AG04449 (cell line): Measurements from ENCODE around the gene NUDT22.

Source experiments
- CTCF ChIA-PET: fragments of 350-600 bp; formaldehyde crosslinking; extraction: SDS; loops from one replicate; lab custom pipeline; 2021; ENCODE audit warnings: antibody characterized with exemption; lab: Yijun Ruan, JAX
- POLR2A ChIA-PET: fragments of 400-600, 350-600 bp; formaldehyde crosslinking; extraction: SDS; loops from one replicate; lab custom pipeline; 2020; ENCODE audit warnings: antibody characterized with exemption, inconsistent platforms; lab: Yijun Ruan, JAX
- DNase-seq: peaks from one replicate; pipeline ENCODE4 v3.0.0-alpha.2; 2010; ENCODE audit warnings: low read depth, low spot score
- H3K4me3 ChIP-seq: 2 replicates; pipeline ENCODE4 v1.5.1; 2011; ENCODE audit warnings: low read depth, mild to moderate bottlenecking, control low read depth, low read length
- TF ChIP-seq, protein P1 (sequence below): IDR thresholded peaks from one replicate; pipeline ENCODE4 v1.5.1; 2011; ENCODE audit warnings: mild to moderate bottlenecking, moderate library complexity, low read length, control low read depth, inconsistent platforms; ENCODE audit not compliant: insufficient read depth; ENCODE audit errors: missing control alignments

The NUDT22 gene

GRCh38 chr11:64186492-64187165 lies 39.4 kb upstream of the NUDT22 start:
- TF ChIP-seq, protein P1, sequence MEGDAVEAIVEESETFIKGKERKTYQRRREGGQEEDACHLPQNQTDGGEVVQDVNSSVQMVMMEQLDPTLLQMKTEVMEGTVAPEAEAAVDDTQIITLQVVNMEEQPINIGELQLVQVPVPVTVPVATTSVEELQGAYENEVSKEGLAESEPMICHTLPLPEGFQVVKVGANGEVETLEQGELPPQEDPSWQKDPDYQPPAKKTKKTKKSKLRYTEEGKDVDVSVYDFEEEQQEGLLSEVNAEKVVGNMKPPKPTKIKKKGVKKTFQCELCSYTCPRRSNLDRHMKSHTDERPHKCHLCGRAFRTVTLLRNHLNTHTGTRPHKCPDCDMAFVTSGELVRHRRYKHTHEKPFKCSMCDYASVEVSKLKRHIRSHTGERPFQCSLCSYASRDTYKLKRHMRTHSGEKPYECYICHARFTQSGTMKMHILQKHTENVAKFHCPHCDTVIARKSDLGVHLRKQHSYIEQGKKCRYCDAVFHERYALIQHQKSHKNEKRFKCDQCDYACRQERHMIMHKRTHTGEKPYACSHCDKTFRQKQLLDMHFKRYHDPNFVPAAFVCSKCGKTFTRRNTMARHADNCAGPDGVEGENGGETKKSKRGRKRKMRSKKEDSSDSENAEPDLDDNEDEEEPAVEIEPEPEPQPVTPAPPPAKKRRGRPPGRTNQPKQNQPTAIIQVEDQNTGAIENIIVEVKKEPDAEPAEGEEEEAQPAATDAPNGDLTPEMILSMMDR: no peak
- DNase-seq: no peak
- ChIA-PET CTCF (interaction anchor here (1.2 to 12.0 kb wide), 8 partner anchors 9 to 118 kb away, joined by 3 to 121 read pairs (median 6); partner anchors contain the start of genes FERMT3 and PLCB3), POLR2A (interaction anchor here (0.6 to 2.3 kb wide), 9 partner anchors 13 to 168 kb away, joined by 3 to 10 read pairs (median 5); partner anchors contain the start of genes ESRRA and PLCB3)
- H3K4me3 ChIP-seq: no peak overlapping the region

- ChIA-PET POLR2A (no interaction called here), CTCF (interaction anchor here (1.4 to 12.0 kb wide), 3 partner anchors 14 to 112 kb away, joined by 3 to 121 read pairs (median 7); partner anchors contain the start of gene FERMT3)
- DNase-seq: no peak
- H3K4me3 ChIP-seq: no peak overlapping the region
- TF ChIP-seq, protein P1: no peak
Measured at GRCh38 chr11:64192434-64192833, 33.6 kb upstream of the NUDT22 start.

GRCh38 chr11:64196626-64197025 lies 29.4 kb upstream of the NUDT22 start:
- H3K4me3 ChIP-seq: no peak overlapping the region
- TF ChIP-seq, protein P1: no peak
- DNase-seq: no peak
- POLR2A ChIA-PET: interaction anchor here (0.6 kb wide), 1 partner anchor 28 kb away, joined by 3 read pairs; no protein-coding TSS in a partner anchor
- CTCF ChIA-PET: interaction anchor here (1.2 to 5.1 kb wide), 4 partner anchors 9 to 106 kb away, joined by 3 to 33 read pairs (median 30); partner anchors contain the start of genes FERMT3, PLCB3 and STIP1

DNA sequence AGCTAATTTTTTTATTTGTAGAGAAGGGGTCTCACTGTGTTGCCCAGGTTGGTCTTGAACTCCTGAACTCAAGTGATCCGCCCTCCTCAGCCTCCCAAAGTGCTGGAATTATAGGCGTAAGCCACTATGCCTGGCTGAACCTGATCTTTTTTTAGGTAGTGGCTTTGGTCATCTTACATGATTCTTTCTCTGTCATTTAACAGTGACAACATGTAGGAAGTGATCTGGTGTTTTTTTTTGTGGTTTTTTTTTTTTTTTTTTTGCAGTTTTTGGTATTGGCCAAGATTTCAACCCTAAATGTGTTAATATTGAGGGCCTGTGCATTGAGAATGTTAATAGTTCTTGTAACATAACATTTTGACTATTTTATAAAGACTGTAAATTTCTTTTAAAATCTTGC lies 27.6 kb upstream of the NUDT22 start:
- ChIA-PET CTCF (interaction anchor here (3.8 to 5.1 kb wide), 3 partner anchors 7 to 104 kb away, joined by 30 to 33 read pairs (median 31); partner anchors contain the start of genes FERMT3 and STIP1), POLR2A (no interaction called here)
- H3K4me3 ChIP-seq: no peak overlapping the region
- TF ChIP-seq, protein P1: no peak
- DNase-seq: no peak

GRCh38 chr11:64201543-64201942 lies 24.5 kb upstream of the NUDT22 start:
- TF ChIP-seq, protein P1: no peak
- no peak for DNase-seq
- no peak overlapping the region for H3K4me3 ChIP-seq
- POLR2A ChIA-PET: interaction anchor here (1.4 kb wide), 1 partner anchor 16 kb away, joined by 6 read pairs; no protein-coding TSS in a partner anchor
- CTCF ChIA-PET: interaction anchor here (8.3 to 11.7 kb wide), 2 partner anchors 15 to 101 kb away, joined by 86 to 305 read pairs; partner anchors contain the start of genes CATSPERZ and ESRRA

DNA sequence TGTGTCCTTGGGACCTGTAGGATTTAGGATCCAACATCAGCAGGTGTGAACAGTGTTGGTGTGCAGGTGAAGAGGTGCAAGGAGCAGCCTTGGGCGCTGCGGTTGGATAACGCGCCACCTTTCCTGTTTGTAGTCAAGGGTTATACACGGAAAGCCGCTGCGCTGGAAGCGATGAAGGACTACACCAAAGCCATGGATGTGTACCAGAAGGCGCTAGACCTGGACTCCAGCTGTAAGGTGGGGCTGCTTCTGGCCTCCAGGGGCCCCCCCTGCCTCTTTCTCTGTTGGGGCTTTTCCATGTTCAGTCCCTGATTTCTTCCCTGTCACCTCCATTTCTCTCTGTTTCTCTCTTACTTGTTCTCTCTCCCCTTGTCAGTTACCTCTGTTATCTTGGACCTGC lies 23.1 kb upstream of the NUDT22 start:
- no peak overlapping the region for H3K4me3 ChIP-seq
- POLR2A ChIA-PET: interaction anchor here (1.5 kb wide), 1 partner anchor 43 kb away, joined by 7 read pairs; no protein-coding TSS in a partner anchor
- CTCF ChIA-PET: interaction anchor here (1.1 to 11.7 kb wide), 7 partner anchors 13 to 203 kb away, joined by 3 to 305 read pairs (median 86); partner anchors contain the start of genes CATSPERZ, DNAJC4, ESRRA and PLCB3
- TF ChIP-seq, protein P1: no peak
- no peak for DNase-seq
